Transverse colon (tissue), 3 donors: Measurements from ENCODE around the gene TTC3.

Source experiments
- CTCF ChIP-seq, 5 experiments: fragments of 200-600 bp in 3 of 5; fragments of 450-650 bp in 2 of 5; sonication (generic) in 3 of 5; IDR thresholded peaks; 1 replicate in 2 of 5; 2 replicates in 3 of 5; pipeline ENCODE4 v1.5.1; 2016 to 2017; ENCODE audit warnings: antibody characterized with exemption in 5 of 5, inconsistent platforms in 3 of 5, mild to moderate bottlenecking in 2 of 5, moderate library complexity in 1 of 5
- EP300 ChIP-seq: sonication (generic); formaldehyde crosslinking; IDR thresholded peaks from one replicate; pipeline ENCODE4 v1.6.1; 2017; ENCODE audit warnings: antibody characterized with exemption, low read depth
- POLR2A ChIP-seq: fragments of 450-650 bp; IDR thresholded peaks from one replicate; pipeline ENCODE4 v1.6.1; 2016; ENCODE audit warnings: antibody characterized with exemption, mild to moderate bottlenecking, moderate library complexity

GRCh38 chr21:37061926-37062592 is 11.0 kb upstream of the TTC3 start:
- TF ChIP-seq EP300 (no peak), CTCF (IDR thresholded peaks at IDR 0.05) (no peak), POLR2A (no peak)
